Muscle of leg (tissue), 11 donors: ENCODE results near the gene NOXRED1. TPM values are rescaled to one million over a fixed set of nuclear protein-coding genes. Genes with fewer than 3 reads are reported as not detected.
"Not testable (repeated sequence)": the region's sequence is repeated elsewhere in the genome, so short reads cannot be mapped to it uniquely, and the experiment has no call there.

ENCODE experiments used
- DNase-seq: peaks from one replicate; pipeline ENCODE4 v3.0.0; 2013
- H3K27ac ChIP-seq: one replicate; pipeline ENCODE4 v1.5.1; 2013; ENCODE audit warnings: mild to moderate bottlenecking, low read length, control low read depth
- H3K27me3 ChIP-seq: one replicate; pipeline ENCODE4 v1.6.1; 2013; ENCODE audit warnings: low read length; ENCODE audit not compliant: control insufficient read depth, insufficient read depth
- H3K36me3 ChIP-seq: one replicate; pipeline ENCODE4 v1.6.1; 2013; ENCODE audit warnings: low read length; ENCODE audit not compliant: control insufficient read depth, insufficient read depth
- H3K4me1 ChIP-seq: one replicate; pipeline ENCODE4 v1.6.1; 2013; ENCODE audit warnings: low read length; ENCODE audit not compliant: control insufficient read depth, insufficient read depth
- H3K4me3 ChIP-seq: one replicate; pipeline ENCODE4 v1.5.1; 2013; ENCODE audit warnings: low read length, control low read depth
- H3K9me3 ChIP-seq: replicated peaks from 2 replicates; pipeline ENCODE4 v1.6.1; 2013; ENCODE audit warnings: low read depth, low read length; ENCODE audit not compliant: control insufficient read depth
- WGBS: methylation state at CpG from one replicate; pipeline ENCODE4 v1.1.5; 2013; ENCODE audit warnings: missing lambda C conversion rate; ENCODE audit not compliant: insufficient coverage; 5-methylcytosine and 5-hydroxymethylcytosine counted together
- polyA plus RNA-seq, 8 donors: library from polyadenylated mRNA; unstranded; fragments of 120-200 nt; gene quantifications; one replicate each; pipeline versions ENCODE4 v1.2.1 to v1.2.3, GENCODE V29; 2013; ENCODE audit warnings: inconsistent platforms in 1 of 8, low replicate concordance in 1 of 8; ENCODE audit not compliant: insufficient read length in 8 of 8, insufficient read depth in 1 of 8
- total RNA-seq: library from RNA; stranded (reverse); fragments of 120-200 nt; gene quantifications from one replicate; pipeline ENCODE4 v1.2.4, GENCODE V29; 2013

Gene NOXRED1
- total and polyA plus RNA-seq, 9 donors = 0.06 to 0.43 (median 0.23) TPM

GRCh38 chr14:77415403-77416030, 7.8 kb downstream of the NOXRED1 start:
- WGBS = no CpG with 5 or more reads among the region's 10 CpGs

GRCh38 chr14:77409131-77409533, 14.2 kb downstream of the NOXRED1 start:
- no peak overlapping the region for H3K4me3 ChIP-seq
- no peaks in the 10 kb centered on the region for H3K4me1 ChIP-seq
- WGBS = 43% methylated on average over 1 of the region's 3 CpGs
- DNase-seq = no peak
- H3K9me3 ChIP-seq = no peaks in the 10 kb centered on the region
- H3K36me3 ChIP-seq = no peaks in the 10 kb centered on the region
- no peaks in the 10 kb centered on the region for H3K27me3 ChIP-seq
- H3K27ac ChIP-seq = no peak overlapping the region

More at GRCh38 chr14:77415403-77416030, 7.8 kb downstream of the NOXRED1 start:
- DNase-seq, H3K4me1 ChIP-seq, H3K27me3 ChIP-seq, H3K27ac ChIP-seq, H3K4me3 ChIP-seq, H3K36me3 ChIP-seq: not testable (repeated sequence)
- H3K9me3 ChIP-seq = peaks cover 15% of the 10 kb centered on the region

GRCh38 chr14:77407158-77407557, 16.2 kb downstream of the NOXRED1 start:
- H3K4me1 ChIP-seq = no peaks in the 10 kb centered on the region
- WGBS = 100% methylated on average over 1 of the region's 2 CpGs
- no peak overlapping the region for H3K4me3 ChIP-seq
- no peak for DNase-seq
- no peaks in the 10 kb centered on the region for H3K27me3 ChIP-seq
- no peak overlapping the region for H3K27ac ChIP-seq
- no peaks in the 10 kb centered on the region for H3K9me3 ChIP-seq
- H3K36me3 ChIP-seq = no peaks in the 10 kb centered on the region

GRCh38 chr14:77406718-77407117, 16.6 kb downstream of the NOXRED1 start:
- 33% methylated on average over 2 of the region's 6 CpGs for WGBS
- Histone ChIP-seq H3K9me3 (no peaks in the 10 kb centered on the region), H3K4me3 (no peak overlapping the region), H3K4me1 (no peaks in the 10 kb centered on the region), H3K27ac (no peak overlapping the region), H3K36me3 (no peaks in the 10 kb centered on the region), H3K27me3 (no peaks in the 10 kb centered on the region)
- peak; percentile 7 for DNase-seq

- Histone ChIP-seq H3K27ac (no peak overlapping the region), H3K27me3 (no peaks in the 10 kb centered on the region), H3K9me3 (no peaks in the 10 kb centered on the region), H3K36me3 (no peaks in the 10 kb centered on the region), H3K4me1 (no peaks in the 10 kb centered on the region), H3K4me3 (no peak overlapping the region)
- DNase-seq = no peak
- 80% methylated on average over 1 of the region's 3 CpGs for WGBS
These were observed 17.2 kb downstream of the NOXRED1 start for GRCh38 chr14:77406086-77406485.

- no peaks in the 10 kb centered on the region for H3K36me3 ChIP-seq
- H3K27me3 ChIP-seq = no peaks in the 10 kb centered on the region
- no peak for DNase-seq
- no peak overlapping the region for H3K4me3 ChIP-seq
- H3K27ac ChIP-seq = no peak overlapping the region
- no peaks in the 10 kb centered on the region for H3K9me3 ChIP-seq
- no CpG with 5 or more reads among the region's 3 CpGs for WGBS
- H3K4me1 ChIP-seq = no peaks in the 10 kb centered on the region
These were observed 19.6 kb downstream of the NOXRED1 start for GRCh38 chr14:77403768-77404167.

- no peaks in the 10 kb centered on the region for H3K4me1 ChIP-seq
- no peak overlapping the region for H3K4me3 ChIP-seq
- no peaks in the 10 kb centered on the region for H3K27me3 ChIP-seq
- no peaks in the 10 kb centered on the region for H3K9me3 ChIP-seq
- no peaks in the 10 kb centered on the region for H3K36me3 ChIP-seq
- WGBS = no CpG with 5 or more reads among the region's 6 CpGs
- DNase-seq = no peak
- H3K27ac ChIP-seq = no peak overlapping the region
These were observed 23.1 kb downstream of the NOXRED1 start for GRCh38 chr14:77400216-77400615.

DNA sequence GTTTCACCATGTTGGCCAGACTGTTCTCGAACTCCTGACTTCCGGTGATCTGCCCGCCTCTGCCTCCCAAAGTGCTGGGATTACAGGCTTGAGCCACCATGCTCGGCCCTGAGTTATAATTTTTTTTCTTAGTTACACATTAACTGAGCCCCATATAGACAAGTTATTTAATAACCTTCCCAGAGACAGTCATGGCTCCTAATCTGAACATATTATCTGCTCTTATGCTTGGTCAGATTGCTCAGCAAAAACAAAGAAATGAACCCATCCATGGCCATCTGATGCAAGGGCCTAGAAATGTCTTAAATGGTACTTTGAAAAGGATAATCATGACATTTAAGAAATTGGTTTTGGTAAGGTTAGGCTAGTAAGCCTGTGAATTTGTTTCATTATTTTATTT, 33.1 kb downstream of the NOXRED1 start:
- DNase-seq = no peak
- Histone ChIP-seq H3K27me3 (no peaks in the 10 kb centered on the region), H3K4me1 (no peaks in the 10 kb centered on the region), H3K4me3 (no peak overlapping the region), H3K27ac (no peak overlapping the region), H3K36me3 (no peaks in the 10 kb centered on the region), H3K9me3 (no peaks in the 10 kb centered on the region)
- 96% methylated on average over 4 of the region's 4 CpGs for WGBS

DNA sequence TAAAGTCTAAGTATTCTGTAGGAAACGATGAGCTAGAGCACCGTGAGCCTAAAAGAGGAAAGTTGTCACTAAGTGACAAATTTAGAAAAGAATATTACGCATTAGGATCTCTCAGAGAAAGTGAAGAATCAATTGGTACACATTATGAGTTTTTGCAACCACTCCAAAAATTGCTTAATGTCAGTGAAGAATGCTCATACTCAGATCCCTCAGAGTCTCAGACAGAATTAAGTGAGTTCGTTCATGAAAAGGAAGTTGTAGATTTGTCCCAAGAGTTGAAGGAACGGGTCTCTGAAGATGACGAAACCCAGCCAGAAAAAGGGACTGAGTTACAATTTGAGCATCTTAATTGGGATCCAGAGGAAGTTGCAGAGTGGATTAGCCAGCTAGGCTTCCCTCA, 44.6 kb downstream of the NOXRED1 start:
- no peak overlapping the region for H3K27ac ChIP-seq
- no peak for DNase-seq
- WGBS = 92% methylated on average over 2 of the region's 6 CpGs

DNA sequence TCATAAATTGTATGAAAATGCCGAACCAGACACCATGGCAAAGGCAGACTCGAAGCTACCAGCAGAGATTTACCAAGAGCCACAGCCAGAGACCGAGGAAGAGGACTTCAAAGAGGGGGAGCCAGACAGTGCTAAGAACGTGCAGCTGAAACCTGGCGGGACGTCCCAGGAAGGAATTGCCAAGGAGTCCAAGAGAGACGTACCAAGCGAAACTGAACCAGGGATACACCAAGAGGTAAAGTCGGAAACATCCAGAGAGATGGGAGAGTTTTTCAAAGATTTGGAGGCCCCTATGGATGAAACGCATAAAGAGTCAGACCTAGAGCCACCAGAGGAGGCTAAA, 45.9 kb downstream of the NOXRED1 start:
- H3K4me3 ChIP-seq = peak overlapping the region; percentile 83
- H3K36me3 ChIP-seq = no peaks in the 10 kb centered on the region
- H3K27me3 ChIP-seq = no peaks in the 10 kb centered on the region
- no peak overlapping the region for H3K27ac ChIP-seq
- DNase-seq = no peak
- WGBS = 17% methylated on average over 10 of the region's 10 CpGs
- H3K9me3 ChIP-seq = no peaks in the 10 kb centered on the region
- peaks cover 14% of the 10 kb centered on the region for H3K4me1 ChIP-seq

More for the DNA sequence above, 44.6 kb downstream of the NOXRED1 start:
- Histone ChIP-seq H3K4me1 (peaks cover 14% of the 10 kb centered on the region), H3K9me3 (no peaks in the 10 kb centered on the region), H3K27me3 (no peaks in the 10 kb centered on the region), H3K36me3 (no peaks in the 10 kb centered on the region), H3K4me3 (no peak overlapping the region)
